Gastrocnemius medialis (tissue), 4 donors: Measurements from ENCODE around the gene MFSD6. TPM values are rescaled to one million over a fixed set of nuclear protein-coding genes. Genes with fewer than 3 reads are reported as not detected.

Source experiments
- ATAC-seq, 2 donors: fragments of 150-250 bp; one replicate each; pipeline ENCODE4 v1.9.1; 2016
- DNase-seq, 2 donors: peaks; one replicate each; pipeline ENCODE4 v3.0.0-alpha.2; 2019
- H3K27ac ChIP-seq, 4 donors: fragments of 200-600 bp; sonication (generic); 1 replicate in 1 of 4; 2 replicates in 3 of 4; pipeline ENCODE4 v1.5.1; 2016 to 2018; ENCODE audit warnings: mild to moderate bottlenecking in 2 of 4, moderate library complexity in 1 of 4
- H3K27me3 ChIP-seq, 3 donors: fragments of 200-600 bp; sonication (generic) in 2 of 3; 1 replicate in 1 of 3; 2 replicates in 2 of 3; pipeline versions ENCODE4 v1.5.1 to v1.6.0; 2016 to 2019; ENCODE audit warnings: mild to moderate bottlenecking in 1 of 3, moderate library complexity in 1 of 3
- H3K36me3 ChIP-seq, 2 donors: fragments of 200-600 bp; sonication (generic) in 1 of 2; one replicate each; pipeline ENCODE4 v1.5.1; 2017 to 2018
- H3K4me1 ChIP-seq, 2 donors: fragments of 200-600 bp; sonication (generic) in 1 of 2; one replicate each; pipeline ENCODE4 v1.5.1; 2016 to 2017; ENCODE audit warnings: mild to moderate bottlenecking in 2 of 2
- H3K4me3 ChIP-seq, 4 donors: fragments of 200-600 bp; sonication (generic) in 3 of 4; 1 replicate in 1 of 4; 2 replicates in 3 of 4; pipeline ENCODE4 v1.5.1; 2016 to 2019; ENCODE audit warnings: mild to moderate bottlenecking in 2 of 4
- H3K9me3 ChIP-seq, 3 donors: fragments of 200-600 bp; sonication (generic) in 2 of 3; 1 replicate in 1 of 3; 2 replicates in 2 of 3; pipeline ENCODE4 v1.5.1; 2016 to 2019
- POLR2A ChIP-seq, 2 donors: fragments of 450-650 bp; IDR thresholded peaks; one replicate each; pipeline ENCODE4 v1.6.1; 2017; ENCODE audit warnings: antibody characterized with exemption in 2 of 2, mild to moderate bottlenecking in 2 of 2, moderate library complexity in 2 of 2
- in situ Hi-C, 4 donors: fragments of 200-750 bp; cut with MboI; loops; one replicate each; pipeline versions ENCODE4 v1.15.0 to v1.8.0; 2017; ENCODE audit warnings: low sequenced_read_pairs in 4 of 4
- intact Hi-C: fragments of 100-400 bp; cut with DNase I; formaldehyde crosslinking; loops from one replicate; pipeline ENCODE4 v1.15.1; 2023; ENCODE audit warnings: low total_unique reads
- total RNA-seq, 4 donors: library from RNA; depleted of rRNA; stranded (reverse); fragments of >200 nt; gene quantifications; one replicate each; pipeline versions ENCODE4 v1.1.0 to v1.2.3, GENCODE V29; 2016
- TF ChIP-seq, protein P1 (sequence below), 5 experiments: fragments of 450-650 bp in 3 of 5; fragments of 200-600 bp in 2 of 5; sonication (generic) in 2 of 5; IDR thresholded peaks in 4 of 5; conservative IDR thresholded peaks in 1 of 5; 1 replicate in 4 of 5; 2 replicates in 1 of 5; pipeline ENCODE4 v1.5.1; 2016 to 2019; ENCODE audit warnings: antibody characterized with exemption in 5 of 5, mild to moderate bottlenecking in 3 of 5, moderate library complexity in 3 of 5

Gene MFSD6
- total RNA-seq, 4 donors from 2014 or later, result 9.3 to 20.3 (median 12.5) TPM

- peaks cover 17 to 27% of the 10 kb centered on the region in 2 donors for H3K4me1 ChIP-seq
- no peaks in the 10 kb centered on the region for H3K36me3 ChIP-seq
- in situ Hi-C loops, result loop anchor here in 1 of 4 donors (25.0 kb wide), 1 partner anchor 274 kb away; no protein-coding TSS in a partner anchor
- no peak overlapping the region for H3K4me3 ChIP-seq
- no peaks in the 10 kb centered on the region for H3K9me3 ChIP-seq
- no peak for DNase-seq
- ATAC-seq, result no peak
- intact Hi-C loops, result no loop called here
- H3K27ac ChIP-seq, result no peak overlapping the region
- TF ChIP-seq POLR2A (IDR thresholded peaks at IDR 0.05), result no peak
- TF ChIP-seq, protein P1, sequence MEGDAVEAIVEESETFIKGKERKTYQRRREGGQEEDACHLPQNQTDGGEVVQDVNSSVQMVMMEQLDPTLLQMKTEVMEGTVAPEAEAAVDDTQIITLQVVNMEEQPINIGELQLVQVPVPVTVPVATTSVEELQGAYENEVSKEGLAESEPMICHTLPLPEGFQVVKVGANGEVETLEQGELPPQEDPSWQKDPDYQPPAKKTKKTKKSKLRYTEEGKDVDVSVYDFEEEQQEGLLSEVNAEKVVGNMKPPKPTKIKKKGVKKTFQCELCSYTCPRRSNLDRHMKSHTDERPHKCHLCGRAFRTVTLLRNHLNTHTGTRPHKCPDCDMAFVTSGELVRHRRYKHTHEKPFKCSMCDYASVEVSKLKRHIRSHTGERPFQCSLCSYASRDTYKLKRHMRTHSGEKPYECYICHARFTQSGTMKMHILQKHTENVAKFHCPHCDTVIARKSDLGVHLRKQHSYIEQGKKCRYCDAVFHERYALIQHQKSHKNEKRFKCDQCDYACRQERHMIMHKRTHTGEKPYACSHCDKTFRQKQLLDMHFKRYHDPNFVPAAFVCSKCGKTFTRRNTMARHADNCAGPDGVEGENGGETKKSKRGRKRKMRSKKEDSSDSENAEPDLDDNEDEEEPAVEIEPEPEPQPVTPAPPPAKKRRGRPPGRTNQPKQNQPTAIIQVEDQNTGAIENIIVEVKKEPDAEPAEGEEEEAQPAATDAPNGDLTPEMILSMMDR (IDR thresholded peaks at IDR 0.05 in 4 of 5, conservative IDR thresholded peaks at IDR 0.05 in 1 of 5), result no peak
- no peaks in the 10 kb centered on the region for H3K27me3 ChIP-seq
Observed at GRCh38 chr2:190361572-190361971, 46.6 kb upstream of the MFSD6 start.

GRCh38 chr2:190362894-190363293 lies 45.3 kb upstream of the MFSD6 start:
- no peak overlapping the region for H3K27ac ChIP-seq
- in situ Hi-C loops, result loop anchor here in 1 of 4 donors (25.0 kb wide), 1 partner anchor 276 kb away; no protein-coding TSS in a partner anchor
- intact Hi-C loops, result no loop called here

DNA sequence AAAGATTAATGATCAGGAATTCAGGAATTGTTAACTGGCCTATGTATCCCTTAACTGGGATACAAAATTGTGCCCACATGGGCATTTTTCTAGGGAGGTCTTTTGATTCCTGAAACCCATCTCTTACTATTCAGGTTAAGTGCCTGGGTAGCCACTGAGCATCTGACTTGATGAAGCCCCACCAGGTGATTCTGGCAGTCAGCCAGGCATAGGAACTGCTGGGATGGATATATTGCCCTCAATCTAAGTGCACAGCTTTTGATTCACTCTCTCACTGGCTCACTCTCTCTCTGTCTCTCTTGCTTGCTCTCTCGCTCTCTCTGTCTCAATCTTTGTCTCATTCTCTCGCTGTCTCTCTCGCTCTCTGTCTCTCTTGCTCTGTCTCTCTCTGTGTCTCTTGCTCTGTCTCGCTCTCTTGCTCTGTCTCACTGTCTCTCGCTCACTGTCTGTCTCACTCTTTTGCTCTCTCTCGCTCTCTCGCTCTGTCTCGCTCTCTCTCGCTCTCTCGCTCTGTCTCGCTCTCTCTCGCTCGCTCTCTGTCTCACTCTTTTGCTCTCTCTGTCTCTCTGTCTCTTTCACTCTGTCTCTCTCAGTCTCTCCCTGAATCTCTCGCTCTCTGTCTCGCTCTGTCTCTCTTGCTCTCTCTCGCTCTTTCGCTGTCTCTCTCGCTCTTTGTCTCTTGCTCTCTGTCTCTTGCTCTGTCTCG lies 42.5 kb upstream of the MFSD6 start:
- Histone ChIP-seq H3K27ac (no peak overlapping the region), H3K9me3 (no peaks in the 10 kb centered on the region), H3K36me3 (peaks cover 0 to 28% of the 10 kb centered on the region in 2 donors), H3K4me3 (no peak overlapping the region), H3K4me1 (peaks cover 0 to under 1% of the 10 kb centered on the region in 2 donors), H3K27me3 (no peaks in the 10 kb centered on the region)
- TF ChIP-seq, protein P1 (IDR thresholded peaks at IDR 0.05 in 4 of 5, conservative IDR thresholded peaks at IDR 0.05 in 1 of 5), result no peak
- no peak for TF ChIP-seq POLR2A (IDR thresholded peaks at IDR 0.05)
- intact Hi-C loops, result no loop called here
- in situ Hi-C loops, result loop anchor here in 1 of 4 donors (25.0 kb wide), 1 partner anchor 278 kb away; no protein-coding TSS in a partner anchor
- no peak for DNase-seq
- no peak for ATAC-seq

More at GRCh38 chr2:190362894-190363293, 45.3 kb upstream of the MFSD6 start:
- H3K4me1 ChIP-seq, result peaks cover 17 to 18% of the 10 kb centered on the region in 2 donors
- H3K4me3 ChIP-seq, result no peak overlapping the region
- DNase-seq (no peak), ATAC-seq (no peak)
- no peaks in the 10 kb centered on the region for H3K27me3 ChIP-seq
- H3K9me3 ChIP-seq, result no peaks in the 10 kb centered on the region
- H3K36me3 ChIP-seq, result peaks cover 0 to 3% of the 10 kb centered on the region in 2 donors
- TF ChIP-seq, protein P1 (IDR thresholded peaks at IDR 0.05 in 4 of 5, conservative IDR thresholded peaks at IDR 0.05 in 1 of 5), result no peak
- TF ChIP-seq POLR2A (IDR thresholded peaks at IDR 0.05), result no peak

DNA sequence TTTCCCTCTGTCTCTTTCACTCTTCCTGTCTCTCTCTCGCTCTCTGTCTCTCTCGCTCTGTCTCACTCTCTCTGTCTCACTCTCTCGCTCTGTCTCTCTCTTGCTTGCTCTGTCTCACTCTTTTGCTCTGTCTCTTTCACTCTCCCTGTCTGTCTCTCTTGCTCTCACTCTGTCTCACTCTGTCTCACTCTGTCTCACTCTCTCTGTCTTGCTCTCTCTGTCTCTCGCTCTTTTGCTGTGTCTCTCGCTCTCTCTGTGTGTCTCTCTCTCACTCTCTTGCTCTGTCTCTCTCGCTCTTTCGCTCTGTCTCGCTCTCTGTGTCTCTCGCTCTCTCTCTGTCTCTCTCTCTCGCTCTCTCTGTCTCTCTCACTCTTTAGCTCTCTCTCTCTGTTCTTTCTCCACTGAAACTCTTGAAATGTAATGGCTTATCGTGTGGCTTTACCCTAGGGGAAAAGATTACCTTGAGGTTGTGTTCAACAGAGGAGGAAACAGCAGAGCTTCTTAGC lies 41.9 kb upstream of the MFSD6 start:
- TF ChIP-seq POLR2A (IDR thresholded peaks at IDR 0.05), result no peak
- TF ChIP-seq, protein P1 (IDR thresholded peaks at IDR 0.05 in 4 of 5, conservative IDR thresholded peaks at IDR 0.05 in 1 of 5), result no peak
- DNase-seq, result no peak
- in situ Hi-C loops, result loop anchor here in 1 of 4 donors (25.0 kb wide), 1 partner anchor 279 kb away; no protein-coding TSS in a partner anchor
- Histone ChIP-seq H3K36me3 (peaks cover 0 to 34% of the 10 kb centered on the region in 2 donors), H3K27me3 (no peaks in the 10 kb centered on the region), H3K9me3 (no peaks in the 10 kb centered on the region), H3K4me1 (no peaks in the 10 kb centered on the region), H3K27ac (no peak overlapping the region), H3K4me3 (no peak overlapping the region)
- intact Hi-C loops, result no loop called here
- no peak for ATAC-seq
